Measurements from ENCODE around the gene CYP26B1.

The CYP26B1 gene

GRCh38 chr2:72142570-72143440 lies 4.9 kb downstream of the CYP26B1 start:
- Histone ChIP-seq H3K36me3 (ENCODE audit: insufficient read depth, low read length) (no peaks in the 10 kb centered on the region), H3K4me3 (ENCODE audit: low read length) (peak overlapping the region; percentile 15), H3K4me1 (ENCODE audit: insufficient read depth, low read length) (peaks cover 27% of the 10 kb centered on the region), H3K27me3 (ENCODE audit: insufficient read depth, low read length) (peaks cover 76% of the 10 kb centered on the region), H2AFZ (ENCODE audit: low read depth, low read length) (no peak overlapping the region), H3K9me3 (ENCODE audit: low read length) (peaks cover 2% of the 10 kb centered on the region)

GRCh38 chr2:72141881-72142451 lies 5.7 kb downstream of the CYP26B1 start:
- H3K4me1 ChIP-seq (ENCODE audit: insufficient read depth, low read length) = peaks cover 27% of the 10 kb centered on the region
- H3K36me3 ChIP-seq (ENCODE audit: insufficient read depth, low read length) = no peaks in the 10 kb centered on the region
- H3K9me3 ChIP-seq (ENCODE audit: low read length) = peaks cover 2% of the 10 kb centered on the region
- no peak overlapping the region for H3K4me3 ChIP-seq (ENCODE audit: low read length)
- peaks cover 69% of the 10 kb centered on the region for H3K27me3 ChIP-seq (ENCODE audit: insufficient read depth, low read length)
- H2AFZ ChIP-seq (ENCODE audit: low read depth, low read length) = no peak overlapping the region

GRCh38 chr2:72141032-72141645 lies 6.5 kb downstream of the CYP26B1 start:
- Histone ChIP-seq H3K4me3 (ENCODE audit: low read length) (no peak overlapping the region), H3K4me1 (ENCODE audit: insufficient read depth, low read length) (peaks cover 30% of the 10 kb centered on the region), H3K36me3 (ENCODE audit: insufficient read depth, low read length) (no peaks in the 10 kb centered on the region), H3K9me3 (ENCODE audit: low read length) (no peaks in the 10 kb centered on the region), H3K27me3 (ENCODE audit: insufficient read depth, low read length) (peaks cover 61% of the 10 kb centered on the region), H2AFZ (ENCODE audit: low read depth, low read length) (no peak overlapping the region)

- H3K36me3 ChIP-seq (ENCODE audit: insufficient read depth, low read length) = no peaks in the 10 kb centered on the region
- H3K4me1 ChIP-seq (ENCODE audit: insufficient read depth, low read length) = peaks cover 35% of the 10 kb centered on the region
- no peak overlapping the region for H3K4me3 ChIP-seq (ENCODE audit: low read length)
- H3K27me3 ChIP-seq (ENCODE audit: insufficient read depth, low read length) = peaks cover 56% of the 10 kb centered on the region
- no peak overlapping the region for H2AFZ ChIP-seq (ENCODE audit: low read depth, low read length)
- no peaks in the 10 kb centered on the region for H3K9me3 ChIP-seq (ENCODE audit: low read length)
These were observed 7.1 kb downstream of the CYP26B1 start for GRCh38 chr2:72140621-72140960.

- peaks cover 50% of the 10 kb centered on the region for H3K27me3 ChIP-seq (ENCODE audit: insufficient read depth, low read length)
These were observed 7.6 kb downstream of the CYP26B1 start for GRCh38 chr2:72139874-72140620.

GRCh38 chr2:72139471-72139873 lies 8.2 kb downstream of the CYP26B1 start:
- Histone ChIP-seq H3K27me3 (ENCODE audit: insufficient read depth, low read length) (peaks cover 44% of the 10 kb centered on the region), H3K4me1 (ENCODE audit: insufficient read depth, low read length) (peaks cover 28% of the 10 kb centered on the region), H3K9me3 (ENCODE audit: low read length) (no peaks in the 10 kb centered on the region), H2AFZ (ENCODE audit: low read depth, low read length) (no peak overlapping the region), H3K4me3 (ENCODE audit: low read length) (no peak overlapping the region), H3K36me3 (ENCODE audit: insufficient read depth, low read length) (no peaks in the 10 kb centered on the region)

More at GRCh38 chr2:72139874-72140620, 7.6 kb downstream of the CYP26B1 start:
- H3K4me1 ChIP-seq (ENCODE audit: insufficient read depth, low read length) = peaks cover 31% of the 10 kb centered on the region
- H2AFZ ChIP-seq (ENCODE audit: low read depth, low read length) = no peak overlapping the region
- H3K36me3 ChIP-seq (ENCODE audit: insufficient read depth, low read length) = no peaks in the 10 kb centered on the region
- H3K9me3 ChIP-seq (ENCODE audit: low read length) = no peaks in the 10 kb centered on the region
- H3K4me3 ChIP-seq (ENCODE audit: low read length) = no peak overlapping the region

- no peak overlapping the region for H3K4me3 ChIP-seq (ENCODE audit: low read length)
- no peaks in the 10 kb centered on the region for H3K36me3 ChIP-seq (ENCODE audit: insufficient read depth, low read length)
- peaks cover 40% of the 10 kb centered on the region for H3K27me3 ChIP-seq (ENCODE audit: insufficient read depth, low read length)
- peaks cover 28% of the 10 kb centered on the region for H3K4me1 ChIP-seq (ENCODE audit: insufficient read depth, low read length)
- no peak overlapping the region for H2AFZ ChIP-seq (ENCODE audit: low read depth, low read length)
- H3K9me3 ChIP-seq (ENCODE audit: low read length) = no peaks in the 10 kb centered on the region
These were observed 8.7 kb downstream of the CYP26B1 start for GRCh38 chr2:72138921-72139381.

GRCh38 chr2:72138011-72138881 lies 9.4 kb downstream of the CYP26B1 start:
- no peaks in the 10 kb centered on the region for H3K36me3 ChIP-seq (ENCODE audit: insufficient read depth, low read length)
- peaks cover 21% of the 10 kb centered on the region for H3K4me1 ChIP-seq (ENCODE audit: insufficient read depth, low read length)
- no peaks in the 10 kb centered on the region for H3K9me3 ChIP-seq (ENCODE audit: low read length)
- H3K4me3 ChIP-seq (ENCODE audit: low read length) = no peak overlapping the region
- no peak overlapping the region for H2AFZ ChIP-seq (ENCODE audit: low read depth, low read length)
- peaks cover 33% of the 10 kb centered on the region for H3K27me3 ChIP-seq (ENCODE audit: insufficient read depth, low read length)

GRCh38 chr2:72137498-72138010 lies 10.1 kb downstream of the CYP26B1 start:
- Histone ChIP-seq H2AFZ (ENCODE audit: low read depth, low read length) (no peak overlapping the region), H3K27me3 (ENCODE audit: insufficient read depth, low read length) (peaks cover 29% of the 10 kb centered on the region), H3K36me3 (ENCODE audit: insufficient read depth, low read length) (no peaks in the 10 kb centered on the region), H3K9me3 (ENCODE audit: low read length) (no peaks in the 10 kb centered on the region), H3K4me3 (ENCODE audit: low read length) (no peak overlapping the region), H3K4me1 (ENCODE audit: insufficient read depth, low read length) (peaks cover 15% of the 10 kb centered on the region)

GRCh38 chr2:72136933-72137497 lies 10.6 kb downstream of the CYP26B1 start:
- Histone ChIP-seq H3K36me3 (ENCODE audit: insufficient read depth, low read length) (no peaks in the 10 kb centered on the region), H3K4me3 (ENCODE audit: low read length) (no peak overlapping the region), H3K4me1 (ENCODE audit: insufficient read depth, low read length) (peaks cover 15% of the 10 kb centered on the region), H3K9me3 (ENCODE audit: low read length) (no peaks in the 10 kb centered on the region), H3K27me3 (ENCODE audit: insufficient read depth, low read length) (peaks cover 28% of the 10 kb centered on the region), H2AFZ (ENCODE audit: low read depth, low read length) (no peak overlapping the region)

GRCh38 chr2:72136331-72136730 lies 11.3 kb downstream of the CYP26B1 start:
- Histone ChIP-seq H2AFZ (ENCODE audit: low read depth, low read length) (no peak overlapping the region), H3K9me3 (ENCODE audit: low read length) (no peaks in the 10 kb centered on the region), H3K27me3 (ENCODE audit: insufficient read depth, low read length) (peaks cover 22% of the 10 kb centered on the region), H3K4me3 (ENCODE audit: low read length) (no peak overlapping the region), H3K4me1 (ENCODE audit: insufficient read depth, low read length) (peaks cover 15% of the 10 kb centered on the region), H3K36me3 (ENCODE audit: insufficient read depth, low read length) (no peaks in the 10 kb centered on the region)

- Histone ChIP-seq H3K4me1 (ENCODE audit: insufficient read depth, low read length) (peaks cover 15% of the 10 kb centered on the region), H3K27me3 (ENCODE audit: insufficient read depth, low read length) (peaks cover 18% of the 10 kb centered on the region), H3K4me3 (ENCODE audit: low read length) (no peak overlapping the region), H2AFZ (ENCODE audit: low read depth, low read length) (no peak overlapping the region), H3K9me3 (ENCODE audit: low read length) (no peaks in the 10 kb centered on the region), H3K36me3 (ENCODE audit: insufficient read depth, low read length) (no peaks in the 10 kb centered on the region)
These were observed 11.7 kb downstream of the CYP26B1 start for GRCh38 chr2:72135921-72136320.
